Measurements from ENCODE around the gene GSE1. TPM values are rescaled to one million over a fixed set of nuclear protein-coding genes. Genes with fewer than 3 reads are reported as not detected.

GSE1 gene
- total and polyA plus RNA-seq, 9 of the 15 experiments (the other 6 are each of a cell fraction or from before 2014, with no cell fraction given): 12.2 to 244 (median 57.9) TPM

DNA sequence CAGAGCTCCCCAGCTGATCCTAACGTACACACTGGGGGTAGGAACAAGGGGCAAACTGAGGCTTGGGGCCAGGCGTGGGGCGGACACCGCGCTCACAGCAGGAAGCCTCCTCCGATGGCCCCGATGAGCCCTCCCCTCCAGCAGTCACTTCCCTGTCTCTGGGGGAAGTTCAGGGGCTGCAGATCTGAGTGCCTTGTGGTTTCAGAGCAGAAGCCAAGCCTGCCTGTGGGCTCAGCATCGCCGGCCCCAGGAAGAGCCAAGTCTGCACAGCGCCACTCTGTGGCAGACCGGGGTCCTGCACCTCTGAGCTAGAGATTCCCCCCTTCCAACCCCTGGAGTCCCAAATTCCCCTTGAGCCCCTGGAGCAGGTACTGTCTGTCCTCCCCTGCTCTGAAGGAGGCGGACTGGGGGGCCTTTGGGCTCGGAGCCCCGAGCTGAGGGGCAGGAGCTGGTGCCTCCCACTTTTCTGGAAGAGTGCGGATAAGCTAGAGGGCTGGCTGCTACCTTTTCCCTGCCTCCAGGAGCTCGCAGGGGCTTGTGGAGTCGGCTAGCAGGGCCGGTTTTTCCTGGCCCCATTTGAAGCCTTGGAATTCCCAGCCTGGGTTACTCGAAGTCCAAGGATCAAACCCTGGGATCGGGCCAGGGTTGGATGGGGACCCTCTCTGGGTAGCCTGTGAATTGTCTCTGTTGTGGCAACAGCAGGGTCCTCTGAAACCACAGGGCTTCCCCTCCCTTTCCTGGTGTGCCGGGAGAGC is 2.9 kb downstream of the GSE1 start (continued):
- peak; percentile 69; the same call in 1 of the 2 replicates for TF ChIP-seq CTBP1 (IDR thresholded peaks at IDR 0.05; ENCODE audit: borderline replicate concordance)
- no peak for TF ChIP-seq DEAF1 (CRISPR knock-in tag; IDR thresholded peaks at IDR 0.05)
- TF ChIP-seq PCBP1 (IDR thresholded peaks at IDR 0.05; ENCODE audit: low read depth, low read length, poor library complexity, severe bottlenecking): no peak
- TF ChIP-seq RBM25 (IDR thresholded peaks at IDR 0.05; ENCODE audit: low read depth, low read length, severe bottlenecking): no peak
- TF ChIP-seq FOXP1 (CRISPR knock-in tag; IDR thresholded peaks at IDR 0.05): peak; percentile 16; the same call in 1 of the 2 replicates
- TF ChIP-seq, protein P1, sequence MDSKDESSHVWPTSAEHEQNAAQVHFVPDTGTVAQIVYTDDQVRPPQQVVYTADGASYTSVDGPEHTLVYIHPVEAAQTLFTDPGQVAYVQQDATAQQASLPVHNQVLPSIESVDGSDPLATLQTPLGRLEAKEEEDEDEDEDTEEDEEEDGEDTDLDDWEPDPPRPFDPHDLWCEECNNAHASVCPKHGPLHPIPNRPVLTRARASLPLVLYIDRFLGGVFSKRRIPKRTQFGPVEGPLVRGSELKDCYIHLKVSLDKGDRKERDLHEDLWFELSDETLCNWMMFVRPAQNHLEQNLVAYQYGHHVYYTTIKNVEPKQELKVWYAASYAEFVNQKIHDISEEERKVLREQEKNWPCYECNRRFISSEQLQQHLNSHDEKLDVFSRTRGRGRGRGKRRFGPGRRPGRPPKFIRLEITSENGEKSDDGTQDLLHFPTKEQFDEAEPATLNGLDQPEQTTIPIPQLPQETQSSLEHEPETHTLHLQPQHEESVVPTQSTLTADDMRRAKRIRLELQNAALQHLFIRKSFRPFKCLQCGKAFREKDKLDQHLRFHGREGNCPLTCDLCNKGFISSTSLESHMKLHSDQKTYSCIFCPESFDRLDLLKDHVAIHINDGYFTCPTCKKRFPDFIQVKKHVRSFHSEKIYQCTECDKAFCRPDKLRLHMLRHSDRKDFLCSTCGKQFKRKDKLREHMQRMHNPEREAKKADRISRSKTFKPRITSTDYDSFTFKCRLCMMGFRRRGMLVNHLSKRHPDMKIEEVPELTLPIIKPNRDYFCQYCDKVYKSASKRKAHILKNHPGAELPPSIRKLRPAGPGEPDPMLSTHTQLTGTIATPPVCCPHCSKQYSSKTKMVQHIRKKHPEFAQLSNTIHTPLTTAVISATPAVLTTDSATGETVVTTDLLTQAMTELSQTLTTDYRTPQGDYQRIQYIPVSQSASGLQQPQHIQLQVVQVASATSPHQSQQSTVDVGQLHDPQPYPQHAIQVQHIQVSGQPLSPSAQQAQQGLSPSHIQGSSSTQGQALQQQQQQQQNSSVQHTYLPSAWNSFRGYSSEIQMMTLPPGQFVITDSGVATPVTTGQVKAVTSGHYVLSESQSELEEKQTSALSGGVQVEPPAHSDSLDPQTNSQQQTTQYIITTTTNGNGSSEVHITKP (IDR thresholded peaks at IDR 0.05; ENCODE audit: partially characterized antibody): no peak
- TF ChIP-seq ZBTB26 (CRISPR knock-in tag; IDR thresholded peaks at IDR 0.05): no peak
- no peak for TF ChIP-seq KDM5B (IDR thresholded peaks at IDR 0.05; ENCODE audit: insufficient replicate concordance, low read depth, low read length)
- TF ChIP-seq TFAP4 (CRISPR knock-in tag; IDR thresholded peaks at IDR 0.05; ENCODE audit: borderline replicate concordance): peak; percentile 83
- TF ChIP-seq ZNF146 (CRISPR knock-in tag; IDR thresholded peaks at IDR 0.05; ENCODE audit: unreplicated experiment): no peak
- TF ChIP-seq CCAR2 (IDR thresholded peaks at IDR 0.05; ENCODE audit: low read depth, low read length): no peak
- no peak for TF ChIP-seq OTX1 (CRISPR knock-in tag; IDR thresholded peaks at IDR 0.05)
- no peak for TF ChIP-seq NCOA6 (IDR thresholded peaks at IDR 0.05)
- TF ChIP-seq FOXM1 (IDR thresholded peaks at IDR 0.05; ENCODE audit: low read depth): no peak
- TF ChIP-seq FOXM1 (CRISPR knock-in tag; IDR thresholded peaks at IDR 0.05; ENCODE audit: low read depth): no peak
- TF ChIP-seq, protein P2, sequence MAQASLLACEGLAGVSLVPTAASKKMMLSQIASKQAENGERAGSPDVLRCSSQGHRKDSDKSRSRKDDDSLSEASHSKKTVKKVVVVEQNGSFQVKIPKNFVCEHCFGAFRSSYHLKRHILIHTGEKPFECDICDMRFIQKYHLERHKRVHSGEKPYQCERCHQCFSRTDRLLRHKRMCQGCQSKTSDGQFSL (CRISPR knock-in tag; IDR thresholded peaks at IDR 0.05): 0 out of 2 replicates have a peak, but pooled peaks have one; percentile 60
- TF ChIP-seq, protein P2 (tag; IDR thresholded peaks at IDR 0.05): no peak
- TF ChIP-seq FIP1L1 (IDR thresholded peaks at IDR 0.05; ENCODE audit: low read depth, low read length, poor library complexity, severe bottlenecking): peak; percentile 7
